Nephron progenitor cell (in vitro differentiated cells): ENCODE results near the gene MEN1.

ENCODE experiments used
- DNase-seq: peaks from one replicate; pipeline ENCODE4 v3.0.0; 2021
- H3K27ac Mint-ChIP-seq: 2 replicates; pipeline ENCODE4 v1.8.0; 2021; ENCODE audit warnings: mild to moderate bottlenecking, moderate library complexity, mixed read lengths
- H3K27me3 Mint-ChIP-seq: 2 replicates; pipeline ENCODE4 v1.8.0; 2021; ENCODE audit warnings: mild to moderate bottlenecking, low read depth, mixed read lengths; ENCODE audit not compliant: poor library complexity
- H3K36me3 Mint-ChIP-seq: 2 replicates; pipeline ENCODE4 v1.8.0; 2021; ENCODE audit warnings: low read depth, mixed read lengths
- H3K4me1 Mint-ChIP-seq: 2 replicates; pipeline ENCODE4 v1.8.0; 2021; ENCODE audit warnings: mixed read lengths
- H3K4me3 Mint-ChIP-seq: 2 replicates; pipeline ENCODE4 v1.8.0; 2021; ENCODE audit warnings: mild to moderate bottlenecking, moderate library complexity, mixed read lengths
- H3K9me3 Mint-ChIP-seq: 2 replicates; pipeline ENCODE4 v1.8.0; 2021; ENCODE audit warnings: mild to moderate bottlenecking, moderate library complexity, mixed read lengths
- CTCF ChIP-seq: fragments of 200-600 bp; sonication (generic); IDR thresholded peaks from 2 replicates; pipeline ENCODE4 v1.5.0; 2021; ENCODE audit warnings: antibody characterized with exemption

Gene MEN1

GRCh38 chr11:64810271-64810890 lies at the start of gene MEN1:
Gene MEN1, minus strand, starts transcription at chr11:64810551. Its CDS starts 442 bp downstream, at chr11:64810109.
- no peaks in the 10 kb centered on the region for H3K9me3 Mint-ChIP-seq
- peak; percentile 95 for DNase-seq
- peaks cover 6% of the 10 kb centered on the region for H3K27me3 Mint-ChIP-seq
- peaks cover 26% of the 10 kb centered on the region for H3K36me3 Mint-ChIP-seq
- H3K4me3 Mint-ChIP-seq, result peak within 1 kb of the TSS; percentile 92
- TF ChIP-seq CTCF, result no peak
- H3K4me1 Mint-ChIP-seq, result peaks cover 31% of the 10 kb centered on the region
- H3K27ac Mint-ChIP-seq, result peak within 1 kb of the TSS; percentile 57

- H3K4me3 Mint-ChIP-seq, result no peak overlapping the region
- TF ChIP-seq CTCF, result no peak
- no peaks in the 10 kb centered on the region for H3K9me3 Mint-ChIP-seq
- DNase-seq, result no peak
- peaks cover 3% of the 10 kb centered on the region for H3K27me3 Mint-ChIP-seq
- H3K4me1 Mint-ChIP-seq, result peaks cover 40% of the 10 kb centered on the region
- H3K36me3 Mint-ChIP-seq, result peaks cover 18% of the 10 kb centered on the region
- peak overlapping the region; percentile 83 for H3K27ac Mint-ChIP-seq
Measured at GRCh38 chr11:64859542-64860414, 49.4 kb upstream of the MEN1 start.

GRCh38 chr11:64858467-64859263 lies 48.3 kb upstream of the MEN1 start:
- H3K4me1 Mint-ChIP-seq, result peaks cover 35% of the 10 kb centered on the region
- H3K27me3 Mint-ChIP-seq, result peaks cover 3% of the 10 kb centered on the region
- no peak overlapping the region for H3K27ac Mint-ChIP-seq
- no peak overlapping the region for H3K4me3 Mint-ChIP-seq
- no peak for DNase-seq
- no peak for TF ChIP-seq CTCF
- no peaks in the 10 kb centered on the region for H3K9me3 Mint-ChIP-seq
- H3K36me3 Mint-ChIP-seq, result peaks cover 23% of the 10 kb centered on the region

GRCh38 chr11:64857485-64857884 lies 47.1 kb upstream of the MEN1 start:
- peaks cover 3% of the 10 kb centered on the region for H3K27me3 Mint-ChIP-seq
- peaks cover 23% of the 10 kb centered on the region for H3K4me1 Mint-ChIP-seq
- no peak for TF ChIP-seq CTCF
- peaks cover 23% of the 10 kb centered on the region for H3K36me3 Mint-ChIP-seq
- H3K27ac Mint-ChIP-seq, result no peak overlapping the region
- H3K9me3 Mint-ChIP-seq, result no peaks in the 10 kb centered on the region
- no peak for DNase-seq
- no peak overlapping the region for H3K4me3 Mint-ChIP-seq

GRCh38 chr11:64856382-64857227 lies 46.3 kb upstream of the MEN1 start:
- no peak overlapping the region for H3K4me3 Mint-ChIP-seq
- no peak overlapping the region for H3K27ac Mint-ChIP-seq
- H3K36me3 Mint-ChIP-seq, result peaks cover 23% of the 10 kb centered on the region
- no peak for DNase-seq
- H3K27me3 Mint-ChIP-seq, result peaks cover 3% of the 10 kb centered on the region
- no peaks in the 10 kb centered on the region for H3K9me3 Mint-ChIP-seq
- H3K4me1 Mint-ChIP-seq, result peaks cover 21% of the 10 kb centered on the region
- no peak for TF ChIP-seq CTCF
